Natural killer cell (primary cell): Measurements from ENCODE around the gene RXRA. TPM values are rescaled to one million over a fixed set of nuclear protein-coding genes. Genes with fewer than 3 reads are reported as not detected.

Experiments
- ATAC-seq, 3 donors: fragments of 150-1000 bp in 2 of 3; fragments of 200-7000 bp in 1 of 3; cut with Tn5 transposase; 1 replicate in 1 of 3; 2 replicates in 2 of 3; pipeline ENCODE4 v1.10.0; 2021; ENCODE audit warnings: mild to moderate bottlenecking in 2 of 3, moderate library complexity in 2 of 3
- DNase-seq, 2 donors: peaks; one replicate each; pipeline versions ENCODE4 v3.0.0 to v3.0.0-alpha.2; 2013 to 2021; ENCODE audit warnings: mixed read lengths in 1 of 2
- H3K27ac ChIP-seq: one replicate; pipeline ENCODE4 v1.5.1; 2013; ENCODE audit warnings: mild to moderate bottlenecking, low read length
- H3K27me3 ChIP-seq: one replicate; pipeline ENCODE4 v1.6.1; 2013; ENCODE audit warnings: low read length; ENCODE audit not compliant: control insufficient read depth, insufficient read depth
- H3K36me3 ChIP-seq: one replicate; pipeline ENCODE4 v1.6.1; 2013; ENCODE audit warnings: low read length; ENCODE audit not compliant: control insufficient read depth, insufficient read depth
- H3K4me1 ChIP-seq: one replicate; pipeline ENCODE4 v1.6.1; 2013; ENCODE audit warnings: low read length; ENCODE audit not compliant: control insufficient read depth, insufficient read depth
- H3K4me3 ChIP-seq: one replicate; pipeline ENCODE4 v1.5.1; 2013; ENCODE audit warnings: low read length
- H3K9me3 ChIP-seq: one replicate; pipeline ENCODE4 v1.6.1; 2013; ENCODE audit warnings: low read length; ENCODE audit not compliant: control insufficient read depth, insufficient read depth
- H3K27ac Mint-ChIP-seq, 2 donors: one replicate each; pipeline ENCODE4 v1.8.0; 2022; ENCODE audit warnings: mild to moderate bottlenecking in 2 of 2, mixed read lengths in 2 of 2, moderate library complexity in 1 of 2
- H3K27me3 Mint-ChIP-seq, 2 donors: one replicate each; pipeline ENCODE4 v1.8.0; 2022; ENCODE audit warnings: low read depth in 2 of 2, mixed read lengths in 2 of 2
- H3K36me3 Mint-ChIP-seq: one replicate; pipeline ENCODE4 v1.8.0; 2022; ENCODE audit warnings: mixed read lengths
- H3K4me1 Mint-ChIP-seq, 2 donors: one replicate each; pipeline ENCODE4 v1.8.0; 2022; ENCODE audit warnings: mixed read lengths in 2 of 2
- H3K4me3 Mint-ChIP-seq: one replicate; pipeline ENCODE4 v1.8.0; 2022; ENCODE audit warnings: mild to moderate bottlenecking, moderate library complexity, mixed read lengths
- H3K9me3 Mint-ChIP-seq, 2 donors: one replicate each; pipeline ENCODE4 v1.8.0; 2022; ENCODE audit warnings: mixed read lengths in 2 of 2
- CTCF ChIP-seq: fragments of 200-600 bp; IDR thresholded peaks from one replicate; pipeline ENCODE4 v1.8.0; 2022; ENCODE audit warnings: antibody characterized with exemption
- WGBS: methylation state at CpG from one replicate; pipeline ENCODE4 v1.1.7; 2013; ENCODE audit warnings: missing lambda C conversion rate; ENCODE audit not compliant: insufficient coverage; 5-methylcytosine and 5-hydroxymethylcytosine counted together
- intact Hi-C: fragments of 100-400 bp; cut with micrococcal nuclease; formaldehyde crosslinking; loops from one replicate; pipeline ENCODE4 v1.14.2; 2022
- total RNA-seq, 4 donors: library from RNA; stranded (reverse); fragments of 120-200 nt in 1 of 4; gene quantifications; one replicate each; pipeline versions ENCODE4 v1.2.3 to v1.2.4, GENCODE V29; 2013 to 2022

Gene RXRA
- total RNA-seq, 3 donors from 2014 or later (not counting 1 experiment from before 2014, with no cell fraction given), result 30.9 to 64.1 (median 42.2) TPM

- Histone ChIP-seq H3K27ac (peak overlapping the region; percentile 4), H3K27me3 (no peaks in the 10 kb centered on the region), H3K36me3 (no peaks in the 10 kb centered on the region), H3K4me1 (peaks cover 79% of the 10 kb centered on the region), H3K4me3 (peak overlapping the region; percentile 31), H3K9me3 (no peaks in the 10 kb centered on the region)
- Mint-ChIP-seq H3K4me1 (peaks cover 38 to 56% of the 10 kb centered on the region in 2 donors), H3K36me3 (no peaks in the 10 kb centered on the region), H3K27ac (peak overlapping the region; percentile 85 to 97), H3K27me3 (no peaks in the 10 kb centered on the region), H3K9me3 (no peaks in the 10 kb centered on the region), H3K4me3 (peak overlapping the region; percentile 90)
- TF ChIP-seq CTCF, result no peak
- DNase-seq (no peak), ATAC-seq (no peak)
- intact Hi-C loops, result loop anchor here (2.0 to 5.0 kb wide), 2 partner anchors 20 to 60 kb away; no protein-coding TSS in a partner anchor
- 80% methylated on average over 14 of the region's 14 CpGs for WGBS
These were observed 56.5 kb downstream of the RXRA start for GRCh38 chr9:134382733-134383132.

- peaks cover 41 to 58% of the 10 kb centered on the region in 2 donors for H3K4me1 Mint-ChIP-seq
- H3K36me3 ChIP-seq, result no peaks in the 10 kb centered on the region
- peaks cover 77% of the 10 kb centered on the region for H3K4me1 ChIP-seq
- peak overlapping the region; percentile 31 for H3K4me3 ChIP-seq
- H3K36me3 Mint-ChIP-seq, result no peaks in the 10 kb centered on the region
- peak overlapping the region; percentile 85 to 97 for H3K27ac Mint-ChIP-seq
- 86% methylated on average over 6 of the region's 6 CpGs for WGBS
- TF ChIP-seq CTCF, result no peak
- no peaks in the 10 kb centered on the region for H3K9me3 Mint-ChIP-seq
- H3K4me3 Mint-ChIP-seq, result peak overlapping the region; percentile 90
- ATAC-seq (no peak), DNase-seq (no peak)
- H3K27me3 Mint-ChIP-seq, result no peaks in the 10 kb centered on the region
- intact Hi-C loops, result loop anchor here (2.0 to 5.0 kb wide), 2 partner anchors 20 to 59 kb away; no protein-coding TSS in a partner anchor
- H3K27ac ChIP-seq, result no peak overlapping the region
- H3K9me3 ChIP-seq, result no peaks in the 10 kb centered on the region
- no peaks in the 10 kb centered on the region for H3K27me3 ChIP-seq
These were observed 56.9 kb downstream of the RXRA start for GRCh38 chr9:134383148-134383547.

DNA sequence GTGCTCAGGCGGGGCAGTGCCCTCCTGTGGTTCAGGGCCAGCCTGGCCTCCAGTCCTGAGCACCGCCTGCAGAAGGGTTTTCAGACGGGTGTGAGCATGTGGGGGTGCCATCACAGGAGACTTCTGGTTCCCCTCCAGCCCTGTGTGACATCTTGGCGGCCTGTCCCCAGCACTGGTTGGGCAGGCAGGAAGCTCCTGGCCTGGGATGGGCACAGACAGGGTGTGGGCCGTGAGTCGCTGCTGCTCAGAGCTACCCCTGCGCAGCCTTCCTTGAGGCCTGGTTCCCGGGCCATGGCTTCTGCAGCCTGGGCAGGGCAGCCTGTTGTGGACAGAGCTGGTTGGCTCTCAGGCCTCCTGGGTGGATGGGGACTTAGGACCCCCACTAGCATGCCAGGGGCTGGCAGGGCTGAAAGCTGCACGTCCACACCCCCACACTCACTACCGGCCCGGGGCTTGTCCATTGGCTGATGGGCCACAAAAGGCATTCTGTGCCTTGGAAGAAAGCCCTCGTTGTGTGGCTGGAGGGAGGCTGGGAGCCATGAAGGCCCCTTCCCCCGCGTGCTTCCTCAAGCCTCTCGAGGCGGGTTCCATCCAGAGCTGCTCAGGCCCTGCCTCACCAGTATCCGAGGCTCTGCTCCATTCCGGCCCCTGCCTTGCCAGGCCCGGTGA, 58.7 kb downstream of the RXRA start:
- Mint-ChIP-seq H3K27me3 (no peaks in the 10 kb centered on the region), H3K4me3 (peak overlapping the region; percentile 53), H3K9me3 (no peaks in the 10 kb centered on the region), H3K27ac (peak overlapping the region in 1 of 2 donors; percentile 97), H3K36me3 (no peaks in the 10 kb centered on the region), H3K4me1 (peaks cover 46 to 70% of the 10 kb centered on the region in 2 donors)
- TF ChIP-seq CTCF, result no peak
- Histone ChIP-seq H3K9me3 (no peaks in the 10 kb centered on the region), H3K27me3 (no peaks in the 10 kb centered on the region), H3K27ac (no peak overlapping the region), H3K4me1 (peaks cover 84% of the 10 kb centered on the region), H3K36me3 (no peaks in the 10 kb centered on the region), H3K4me3 (no peak overlapping the region)
- no peak for ATAC-seq
- 83% methylated on average over 19 of the region's 19 CpGs for WGBS
- intact Hi-C loops, result loop anchor here (5.0 kb wide), 1 partner anchor 57 kb away; no protein-coding TSS in a partner anchor
- no peak for DNase-seq
